ENCODE results near the gene DDX55.

DDX55 gene

DNA sequence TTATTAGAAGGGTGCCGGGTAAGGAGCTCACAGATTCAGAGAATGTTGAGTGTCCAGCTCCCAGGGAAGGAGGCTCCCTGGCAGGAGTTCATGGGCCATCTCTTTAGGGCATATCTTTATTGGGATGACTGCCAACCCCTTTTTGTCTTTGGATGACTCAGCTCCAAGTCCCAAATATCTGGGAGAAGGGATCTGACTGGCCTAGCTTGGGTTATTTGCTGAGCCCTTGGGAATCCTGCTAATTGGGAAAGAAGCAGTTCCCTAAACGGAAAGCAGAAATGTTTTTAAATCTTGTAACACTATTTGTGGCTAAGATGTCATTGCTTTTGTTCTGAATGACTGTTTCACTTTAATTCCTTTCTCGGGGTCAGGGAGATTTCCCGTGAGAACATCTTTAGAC, 12.6 kb downstream of the DDX55 start:
- DNase-seq, result no peak

DNA sequence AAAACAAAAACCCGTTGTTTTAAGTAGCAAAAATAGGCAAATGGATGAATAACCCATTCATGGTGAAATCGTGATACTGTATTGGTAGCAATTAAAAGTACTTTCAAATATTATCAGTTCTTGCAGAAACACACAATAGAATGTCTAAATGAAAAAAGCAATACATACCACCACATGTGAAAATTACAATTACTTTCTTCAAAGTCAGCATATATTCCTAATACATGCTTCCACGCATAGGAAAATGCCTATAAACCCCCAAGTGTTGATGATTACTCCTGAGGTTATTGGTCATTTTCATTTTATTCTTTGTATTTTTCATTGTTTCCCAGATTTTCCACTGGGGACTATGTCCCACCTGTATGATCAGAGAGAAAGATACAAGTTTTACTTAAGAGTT, 15.2 kb downstream of the DDX55 start:
- no peak for DNase-seq

DNA sequence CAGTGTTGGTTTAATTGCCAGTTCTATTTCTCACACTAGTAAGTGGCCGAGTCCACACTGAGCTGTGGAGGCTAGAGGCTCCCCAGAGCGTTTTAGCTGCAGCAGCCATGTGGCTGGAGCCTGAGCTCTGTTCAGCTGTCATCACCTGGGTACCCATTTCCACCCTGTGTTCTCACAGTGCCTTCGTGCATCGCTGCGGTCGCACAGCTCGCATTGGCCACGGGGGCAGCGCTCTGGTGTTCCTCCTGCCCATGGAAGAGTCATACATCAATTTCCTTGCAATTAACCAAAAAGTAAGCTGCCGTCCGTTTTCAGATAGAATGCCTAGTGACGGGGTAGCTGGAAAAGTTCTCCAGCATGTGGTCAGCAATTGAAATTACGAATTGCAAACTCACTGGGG, 15.7 kb downstream of the DDX55 start:
- no peak for DNase-seq

DNA sequence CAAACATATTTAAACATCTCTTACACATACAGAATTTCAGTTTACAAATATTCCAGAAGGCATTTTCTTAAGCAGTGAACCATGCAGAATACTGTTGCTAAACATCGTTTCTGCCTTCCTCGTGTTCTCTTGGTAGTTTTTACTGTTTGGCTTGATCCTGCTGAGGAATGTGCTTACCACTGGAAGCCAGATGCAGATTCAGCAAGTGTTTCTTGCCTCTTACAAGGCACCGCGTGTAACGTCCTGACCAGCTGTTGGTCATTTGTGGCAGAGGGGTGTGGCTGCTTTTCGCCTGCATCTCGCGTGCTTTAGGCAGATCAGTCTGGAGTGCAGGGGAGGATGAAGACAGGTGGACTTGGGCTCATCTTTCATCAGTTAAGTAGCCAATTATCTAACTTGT, 19.2 kb downstream of the DDX55 start:
- no peak for DNase-seq

DNA sequence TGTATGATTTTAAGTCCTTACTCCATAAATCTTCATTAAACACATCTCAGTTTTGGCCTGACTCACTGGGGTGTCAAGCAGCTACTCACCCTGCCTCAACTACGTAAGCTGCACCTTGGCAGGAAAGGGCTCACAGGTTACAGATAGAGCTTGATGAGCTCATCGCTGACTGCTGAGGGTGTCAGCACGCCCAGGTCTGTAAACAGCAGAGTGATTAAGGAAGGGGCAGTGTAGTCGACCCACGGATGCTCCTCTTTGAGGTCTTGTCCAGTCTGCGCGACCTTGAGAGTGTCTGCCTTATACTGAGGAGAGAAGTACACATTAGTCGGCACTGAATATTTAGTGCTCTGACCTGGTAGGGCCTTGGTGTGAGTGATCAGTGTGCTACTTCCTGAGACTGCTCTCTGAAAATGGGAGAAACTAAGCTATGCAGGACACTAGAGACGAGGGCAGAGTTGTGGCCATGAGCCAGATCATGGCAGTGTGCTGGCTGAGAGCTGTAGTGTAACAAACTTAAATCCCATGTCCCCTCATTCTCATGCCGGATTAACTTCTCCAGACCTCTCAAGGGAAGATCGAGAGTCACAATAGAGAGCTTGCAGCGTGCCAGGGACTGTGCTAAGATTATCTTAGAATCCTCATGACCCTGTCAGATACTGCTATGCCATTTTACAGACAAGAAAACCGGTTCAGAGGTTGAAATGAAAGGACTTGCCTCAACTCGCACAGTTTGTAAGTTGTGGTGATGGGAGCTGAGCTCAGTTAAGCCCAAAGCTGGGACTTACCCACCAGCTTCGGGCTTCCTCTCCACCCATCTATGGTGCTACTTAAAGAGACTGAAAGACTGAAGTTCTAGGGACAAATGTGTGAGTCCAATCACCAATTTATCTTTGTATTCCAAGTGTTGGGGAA, 20.0 kb downstream of the DDX55 start:
- DNase-seq, result no peak

DNA sequence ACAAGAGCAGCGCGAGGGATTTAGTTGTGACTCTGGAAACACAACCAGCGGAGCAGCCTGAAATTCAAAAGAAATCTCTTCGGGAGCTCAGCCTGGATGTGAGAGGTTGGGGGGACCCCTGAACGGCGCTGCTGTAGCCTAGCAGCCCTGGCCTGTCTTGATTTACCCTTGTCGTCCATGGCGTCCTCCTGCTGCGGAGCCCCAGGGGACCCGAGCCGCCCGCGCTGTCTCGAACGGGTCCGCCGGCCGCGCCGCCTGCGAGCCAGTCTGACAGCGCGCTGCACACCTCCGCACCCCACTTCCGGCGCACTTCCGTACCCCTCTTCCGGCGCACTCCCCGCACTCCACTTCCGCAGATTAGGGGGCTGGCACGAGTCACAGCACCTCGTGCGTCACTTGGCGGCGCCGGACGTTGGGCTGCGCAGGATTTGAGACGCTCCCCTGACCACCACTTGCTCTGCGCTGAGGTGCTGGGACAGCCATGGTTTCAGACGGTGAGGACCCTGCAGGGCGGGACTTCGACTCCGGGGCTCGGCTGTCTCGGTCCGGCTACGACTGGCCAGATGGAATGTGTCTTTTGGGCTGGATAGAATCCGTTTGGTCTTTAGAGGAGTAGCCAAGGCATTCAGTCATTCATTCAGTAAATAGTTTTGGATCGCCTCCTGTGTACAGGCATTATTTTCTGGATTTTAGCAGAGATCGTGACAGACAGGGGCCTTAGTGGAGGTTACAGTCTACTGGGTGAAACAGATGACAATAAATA, 31.7 kb downstream of the DDX55 start, which contains the start of the genes EIF2B1 and GTF2H3:
TSS of gene EIF2B1 (minus strand) at position 308 of the 763 bp plus-strand sequence. CDS start at position 179, 129 bp downstream.
TSS of gene GTF2H3 (plus strand) at position 451 of the 763 bp plus-strand sequence. CDS start at position 482, 31 bp downstream.
- DNase-seq, result peak; percentile 96

DNA sequence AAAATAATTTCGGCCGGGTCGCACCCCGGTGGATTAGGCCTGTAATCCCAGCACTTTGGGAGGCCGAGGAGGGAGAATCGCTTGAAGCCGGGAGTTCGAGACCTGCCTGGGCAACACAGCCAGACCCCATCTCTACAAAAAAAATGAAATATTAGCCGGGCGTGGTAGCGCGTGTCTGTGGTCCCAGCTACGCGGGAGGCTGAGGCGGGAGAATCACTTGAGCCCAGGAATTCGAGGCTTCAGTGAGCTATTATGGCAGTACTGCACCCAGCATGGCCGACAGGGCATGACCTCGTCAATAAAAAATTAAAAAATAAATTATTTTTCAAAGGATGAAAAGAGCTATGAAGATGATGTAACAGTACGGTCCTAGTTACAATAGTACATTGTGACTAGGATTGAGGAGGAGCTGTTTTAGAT, 32.3 kb downstream of the DDX55 start:
- no peak for DNase-seq

DNA sequence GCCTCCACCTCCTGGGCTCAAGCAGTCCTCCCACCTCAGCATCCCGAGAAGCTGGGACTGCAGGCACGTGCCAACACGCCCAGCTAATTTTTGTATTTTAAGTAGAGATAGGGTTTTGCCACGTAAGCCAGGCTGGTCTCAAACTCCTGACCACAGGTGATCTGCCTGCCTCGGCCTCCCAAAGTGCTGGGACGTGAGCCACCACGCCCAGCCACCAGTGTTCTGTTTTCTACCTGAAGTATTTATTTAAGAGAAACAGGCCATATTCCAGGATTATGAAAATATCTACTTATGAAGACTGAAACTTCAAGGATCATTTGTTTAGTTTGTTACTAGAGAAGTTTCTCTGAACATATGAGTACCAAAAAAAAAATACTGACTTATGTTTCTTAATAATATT, 42.0 kb downstream of the DDX55 start:
- DNase-seq, result no peak

DNA sequence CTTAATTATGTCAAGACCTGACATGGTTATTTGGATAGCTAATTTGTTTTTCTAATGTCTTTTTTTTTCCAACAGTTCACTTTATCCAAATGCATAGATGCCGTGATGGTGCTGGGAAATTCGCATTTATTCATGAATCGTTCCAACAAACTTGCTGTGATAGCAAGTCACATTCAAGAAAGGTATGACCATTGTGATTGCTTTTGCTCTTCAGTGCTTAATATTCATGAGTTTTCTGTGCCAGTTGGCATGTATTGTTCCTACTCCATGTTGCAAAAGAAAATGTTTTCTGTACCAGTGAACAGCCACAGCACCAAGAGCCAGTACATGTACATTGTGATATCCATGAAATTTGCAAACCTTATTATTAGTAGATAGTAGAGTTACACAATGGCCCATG, 43.5 kb downstream of the DDX55 start:
- no peak for DNase-seq

DNA sequence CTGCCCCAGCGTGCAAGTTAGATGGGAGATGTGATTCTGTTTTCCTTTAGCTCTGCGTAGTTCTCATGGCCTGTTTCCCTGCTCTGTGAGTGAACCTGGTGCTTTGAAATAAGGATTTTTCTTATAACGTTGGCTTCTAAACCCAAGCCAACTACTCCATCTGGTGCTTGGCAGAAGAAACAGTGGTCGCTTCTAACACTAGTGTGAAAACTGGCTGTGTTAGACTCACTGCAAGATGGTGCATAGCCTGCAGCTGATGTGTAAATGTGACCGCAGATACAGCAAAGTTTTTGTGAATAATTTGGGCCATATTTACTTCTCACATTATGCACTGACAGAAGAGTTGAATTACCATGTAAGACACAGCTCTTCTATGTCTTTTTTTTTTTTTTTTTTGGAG, 44.0 kb downstream of the DDX55 start:
- DNase-seq, result no peak

DNA sequence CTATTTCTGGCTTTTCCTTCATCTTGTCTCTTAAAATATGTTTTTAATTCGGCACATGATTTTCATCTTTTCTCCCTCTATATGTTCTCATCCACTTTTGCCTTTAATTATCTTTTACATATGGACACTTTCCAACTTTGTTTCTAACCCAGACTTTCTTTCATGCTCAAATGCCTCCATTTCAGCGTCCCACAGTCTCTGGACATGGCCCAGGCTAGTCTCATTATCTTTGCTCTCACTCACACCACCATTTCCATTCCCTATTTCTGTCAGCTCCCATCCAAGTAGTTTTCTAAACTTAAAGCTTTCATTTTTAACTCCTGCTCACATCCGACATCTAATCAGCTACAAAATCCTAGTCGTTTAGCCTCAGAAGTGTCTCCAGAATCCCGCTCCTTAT, 46.5 kb downstream of the DDX55 start:
- no peak for DNase-seq

DNA sequence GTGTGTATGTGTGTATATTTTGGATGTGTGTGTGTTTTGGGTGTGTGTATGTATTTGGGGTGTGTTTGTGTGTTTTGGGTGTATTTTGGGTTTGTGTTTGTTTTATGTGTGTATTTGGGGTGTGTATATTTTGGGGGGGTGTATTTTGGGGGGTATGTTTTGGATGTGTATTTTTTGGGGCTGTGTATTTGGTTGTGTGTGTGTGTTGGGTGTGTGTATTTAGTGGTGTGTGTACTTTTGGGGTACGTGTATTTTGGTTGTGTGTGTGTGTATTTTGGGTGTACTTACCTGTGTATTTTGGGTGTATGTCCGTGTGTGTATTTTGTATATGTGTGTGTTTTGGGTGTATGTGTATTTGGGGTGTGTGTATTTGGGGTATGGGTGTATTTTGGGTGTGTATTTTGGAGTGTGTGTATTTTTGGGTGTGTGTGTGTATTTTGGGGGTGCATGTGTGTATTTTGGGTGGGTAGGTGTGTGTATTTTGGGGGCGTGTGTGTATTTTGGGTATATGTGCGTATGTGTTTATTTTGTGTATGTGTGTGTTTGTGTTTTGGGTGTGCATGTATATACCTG, 52.3 kb downstream of the DDX55 start:
- no peak for DNase-seq

DNA sequence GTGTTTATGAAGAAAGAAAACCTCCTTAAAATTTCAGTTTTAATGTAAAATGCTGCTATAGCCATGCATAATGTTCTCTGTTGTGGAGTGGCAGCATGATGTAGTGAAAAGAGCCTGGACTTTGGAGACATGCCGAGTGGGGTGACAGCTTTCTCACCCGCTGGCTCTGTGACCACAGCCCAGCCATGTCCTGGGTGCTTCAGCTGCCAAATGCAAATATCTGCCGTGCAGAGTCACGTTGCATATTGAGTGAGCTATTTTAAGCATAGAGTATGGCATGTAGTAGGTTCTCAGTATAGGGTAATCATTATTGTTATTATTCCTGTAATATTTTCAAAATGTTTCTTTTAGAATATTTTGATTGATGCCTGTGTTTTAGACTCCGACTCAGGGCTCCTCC, 53.5 kb downstream of the DDX55 start:
- DNase-seq, result no peak

DNA sequence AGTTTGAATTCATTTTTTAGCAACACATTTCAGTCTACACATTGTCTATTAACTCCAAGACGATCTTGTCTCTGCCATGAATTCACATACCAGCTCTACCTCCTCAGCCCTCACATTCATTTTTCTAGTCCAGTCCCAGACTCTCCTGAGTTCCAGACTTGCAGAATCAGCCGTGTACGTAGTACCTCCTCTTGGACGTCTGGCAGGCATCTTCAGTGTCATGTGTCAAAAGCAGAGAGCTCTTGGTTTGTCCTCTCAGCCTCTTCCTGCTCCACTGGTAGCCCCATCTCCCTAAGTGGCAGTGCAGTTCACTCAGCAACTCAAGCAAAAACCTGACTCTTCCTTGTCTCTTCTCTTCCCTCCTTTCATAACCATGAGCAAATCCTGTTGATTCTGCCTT, 54.5 kb downstream of the DDX55 start:
- DNase-seq, result no peak

DNA sequence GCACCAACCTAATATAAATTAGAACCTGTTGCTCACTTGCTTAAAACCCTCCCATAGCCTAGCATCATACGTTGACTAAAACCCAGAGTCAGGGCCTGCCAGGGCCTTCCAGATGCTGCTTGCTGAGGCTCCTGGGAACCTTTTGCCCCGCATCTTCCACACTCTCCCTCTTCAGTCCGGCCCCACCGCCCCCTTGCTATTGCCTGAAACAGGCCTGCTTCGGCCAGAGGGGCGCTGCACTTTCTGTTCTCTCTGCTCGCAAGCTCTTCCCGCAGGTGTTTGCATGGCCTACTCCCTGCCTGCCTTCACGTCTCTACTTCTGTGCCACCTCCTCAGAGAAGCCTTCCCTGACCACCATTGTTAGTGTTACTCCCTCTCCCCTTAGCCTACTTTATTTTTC, 55.3 kb downstream of the DDX55 start:
- DNase-seq, result no peak

DNA sequence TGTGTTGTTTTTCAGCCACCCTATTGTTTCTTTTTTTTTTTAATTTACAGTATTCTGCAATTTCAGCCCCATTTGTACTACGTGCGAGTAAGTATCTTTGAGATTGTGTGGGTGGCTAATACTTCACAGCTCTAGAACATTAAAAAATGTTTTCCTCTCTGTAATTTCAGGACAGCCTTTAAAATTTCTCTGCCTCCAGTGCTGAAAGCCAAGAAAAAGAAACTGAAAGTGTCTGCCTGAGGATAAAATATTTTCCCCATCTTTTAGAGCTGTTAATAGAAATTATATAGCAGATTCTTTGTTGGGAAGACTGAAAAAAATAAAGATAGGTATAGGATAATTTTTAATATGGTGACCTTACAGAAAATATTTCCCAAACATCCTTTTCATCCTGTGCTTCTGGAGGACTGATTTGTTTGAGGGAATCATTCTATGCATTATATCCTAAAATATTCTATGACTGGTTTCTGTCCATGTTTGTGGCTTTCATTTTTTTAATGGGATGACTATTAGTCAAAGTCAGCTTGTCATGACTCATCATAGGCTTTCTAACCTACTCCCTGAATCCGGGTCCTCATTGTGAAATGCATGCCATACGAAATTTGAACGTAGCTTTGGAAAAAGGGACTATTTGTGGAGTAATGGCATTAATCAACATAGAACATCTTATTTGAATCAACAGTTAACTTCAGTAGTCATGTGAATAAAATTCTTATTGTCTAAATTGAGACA, 58.3 kb downstream of the DDX55 start:
- DNase-seq, result no peak

DNA sequence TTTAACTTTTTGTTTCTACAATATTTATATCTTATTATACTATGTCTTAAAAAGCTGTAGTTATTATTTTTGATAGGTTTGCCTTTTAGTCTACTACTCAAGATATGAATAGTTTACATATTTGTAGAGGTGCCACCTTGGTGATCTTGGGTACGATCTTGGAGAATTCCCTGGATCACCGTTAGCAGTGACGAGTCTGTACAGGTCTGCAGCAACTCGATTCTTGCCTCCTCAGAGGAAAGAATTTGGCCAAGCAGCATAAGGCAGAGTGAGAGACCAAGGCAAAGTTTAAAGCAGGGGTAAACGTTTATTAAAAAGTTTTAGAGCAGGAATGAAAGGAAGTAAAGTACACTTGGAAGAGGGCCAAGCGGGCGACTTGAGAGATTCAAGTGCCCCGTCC, 65.9 kb downstream of the DDX55 start:
- DNase-seq, result no peak

Data from activated naive CD4-positive, alpha-beta T cell treated with anti-CD3 and anti-CD28 coated beads, Interleukin-2, amount 50 U/mL, for 16 hours (primary cell).